HG03575 (cell line): Measurements from ENCODE around the gene OPN1SW.

Experiments used
- ATAC-seq: cut with Tn5 transposase; IDR thresholded peaks from one replicate; pipeline ENCODE4 v1.9.1; 2021; ENCODE audit not compliant: unreplicated experiment, insufficient number of reproducible peaks, low FRiP score; ENCODE audit errors: extremely low read depth

OPN1SW gene

DNA sequence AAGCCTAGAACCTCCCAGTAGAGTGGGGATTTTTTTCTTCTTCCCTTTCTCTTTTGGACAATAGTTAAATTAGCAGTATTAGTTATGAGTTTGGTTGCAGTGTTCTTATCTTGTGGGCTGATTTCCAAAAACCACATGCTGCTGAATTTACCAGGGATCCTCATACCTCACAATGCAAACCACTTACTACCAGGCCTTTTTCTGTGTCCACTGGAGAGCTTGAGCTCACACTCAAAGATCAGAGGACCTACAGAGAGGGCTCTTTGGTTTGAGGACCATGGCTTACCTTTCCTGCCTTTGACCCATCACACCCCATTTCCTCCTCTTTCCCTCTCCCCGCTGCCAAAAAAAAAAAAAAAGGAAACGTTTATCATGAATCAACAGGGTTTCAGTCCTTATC, 5.4 kb downstream of the OPN1SW start:
- no peak for ATAC-seq

DNA sequence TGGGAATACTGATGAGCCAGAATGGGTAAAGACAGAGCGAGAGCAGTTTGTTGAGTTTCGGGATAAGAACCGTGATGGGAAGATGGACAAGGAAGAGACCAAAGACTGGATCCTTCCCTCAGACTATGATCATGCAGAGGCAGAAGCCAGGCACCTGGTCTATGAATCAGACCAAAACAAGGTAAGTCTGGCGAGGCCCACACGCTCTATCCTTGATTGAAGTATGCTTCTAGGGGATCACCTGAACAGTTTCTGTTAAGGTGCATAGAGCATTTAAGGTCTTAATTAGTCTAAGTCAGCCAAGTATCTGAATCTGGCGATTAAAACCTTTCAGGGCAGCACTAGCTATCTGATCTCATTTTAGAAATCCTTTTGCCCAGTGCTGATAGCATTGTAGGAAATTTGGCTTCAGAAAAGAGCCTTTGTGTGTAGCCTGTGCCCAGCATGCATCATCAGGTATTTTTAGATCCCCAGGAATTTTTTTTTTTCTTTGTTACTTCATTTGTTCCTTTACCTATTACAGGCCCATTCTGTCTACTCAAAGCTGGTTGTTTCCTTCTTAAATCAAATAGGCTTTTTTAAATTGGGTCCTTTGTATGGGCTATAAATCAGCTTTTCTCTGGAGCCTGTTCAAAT, 8.0 kb downstream of the OPN1SW start:
- ATAC-seq, result no peak

GRCh38 chr7:128763541-128763940, 12.1 kb downstream of the OPN1SW start:
- no peak for ATAC-seq

GRCh38 chr7:128759242-128759641, 16.4 kb downstream of the OPN1SW start:
- no peak for ATAC-seq

GRCh38 chr7:128758553-128758952, 17.0 kb downstream of the OPN1SW start:
- no peak for ATAC-seq

DNA sequence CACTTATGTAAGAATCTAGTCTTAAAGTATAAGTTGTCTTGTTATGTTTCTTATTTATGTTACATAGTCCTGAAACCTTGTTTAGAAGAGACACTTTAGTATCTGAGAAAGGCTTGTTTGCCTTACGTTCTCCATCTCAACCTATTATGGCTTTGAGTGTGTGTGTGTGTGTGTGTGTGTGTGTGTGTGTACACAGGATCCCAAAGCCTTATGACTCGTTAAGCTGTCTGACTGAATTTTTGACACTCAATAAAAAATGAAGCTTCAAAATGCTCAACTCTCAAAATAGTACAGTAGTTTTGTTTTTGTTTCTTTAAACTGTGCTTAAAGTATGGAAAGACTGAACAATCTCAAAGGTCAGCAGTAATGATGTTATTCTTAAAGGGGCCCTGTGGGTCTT, 18.4 kb downstream of the OPN1SW start:
- ATAC-seq, result no peak

DNA sequence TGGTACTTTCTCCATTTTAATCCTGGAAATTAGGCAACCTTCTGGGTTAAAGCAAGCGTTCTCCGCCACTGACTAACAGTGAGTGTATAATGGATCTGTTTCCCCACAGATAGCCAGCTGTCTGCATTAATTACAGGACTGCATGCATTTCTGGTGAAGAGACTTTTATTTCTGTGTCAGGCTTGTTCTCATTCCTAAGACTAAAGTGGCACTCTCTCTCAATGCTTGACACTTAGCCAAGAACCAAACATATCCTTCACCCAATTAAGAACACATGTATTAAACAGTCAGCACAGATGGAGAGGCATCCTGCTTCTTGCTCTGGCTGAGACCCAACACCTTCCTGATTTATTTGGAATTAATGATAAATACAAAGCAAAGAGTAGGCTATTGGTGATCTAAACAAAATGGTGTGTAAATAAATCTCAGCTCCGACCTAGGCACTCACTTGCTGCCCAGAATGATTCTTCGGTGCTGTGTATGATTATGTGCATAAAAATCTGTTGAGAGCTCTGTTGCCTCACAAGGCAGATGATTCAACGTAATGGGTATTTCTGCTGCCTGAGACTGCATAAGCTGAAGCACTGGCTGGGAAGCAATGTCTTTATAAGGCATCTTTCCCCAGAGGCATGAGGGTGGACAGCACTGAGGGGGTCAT, 19.6 kb downstream of the OPN1SW start:
- no peak for ATAC-seq

DNA sequence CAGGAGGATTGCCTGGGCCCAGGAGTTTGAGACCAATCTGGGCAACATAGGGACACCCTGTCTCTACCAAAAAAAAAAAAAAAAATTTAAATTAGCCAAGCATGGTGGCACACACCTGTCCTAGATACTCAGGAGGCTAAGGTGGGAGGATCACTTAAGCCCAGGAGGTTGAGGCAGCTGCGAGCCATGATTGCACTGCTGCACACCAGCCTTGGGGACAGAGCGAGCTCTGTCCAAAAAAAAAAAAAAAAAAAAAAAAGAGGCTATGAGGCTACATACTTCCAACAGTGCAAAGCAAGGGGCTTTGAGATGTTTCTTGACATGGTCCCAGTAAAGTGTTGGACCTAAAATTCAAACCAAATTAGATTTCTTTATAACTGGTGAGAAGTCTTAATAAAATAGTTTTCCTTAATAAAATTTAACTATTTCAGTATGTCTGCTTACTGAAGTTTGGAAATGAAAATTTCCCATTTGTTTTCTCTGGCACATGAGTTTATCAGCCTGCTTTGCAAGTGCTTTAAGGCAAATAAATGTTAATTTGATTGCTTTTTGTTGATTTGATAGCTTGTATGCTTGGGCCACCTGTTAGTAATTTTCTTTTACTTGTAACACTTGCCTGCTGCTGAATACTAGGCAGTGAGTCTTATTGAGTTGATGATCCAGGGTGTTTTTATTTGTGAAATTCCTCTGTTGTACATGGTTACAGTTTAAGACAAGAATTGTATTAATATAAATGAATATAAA, 20.3 kb downstream of the OPN1SW start:
- ATAC-seq, result no peak

GRCh38 chr7:128752251-128752650, 23.3 kb downstream of the OPN1SW start:
- ATAC-seq, result no peak

- no peak for ATAC-seq
These were observed 28.1 kb downstream of the OPN1SW start for GRCh38 chr7:128747327-128748079.

GRCh38 chr7:128745706-128746105, 29.9 kb downstream of the OPN1SW start:
- no peak for ATAC-seq

DNA sequence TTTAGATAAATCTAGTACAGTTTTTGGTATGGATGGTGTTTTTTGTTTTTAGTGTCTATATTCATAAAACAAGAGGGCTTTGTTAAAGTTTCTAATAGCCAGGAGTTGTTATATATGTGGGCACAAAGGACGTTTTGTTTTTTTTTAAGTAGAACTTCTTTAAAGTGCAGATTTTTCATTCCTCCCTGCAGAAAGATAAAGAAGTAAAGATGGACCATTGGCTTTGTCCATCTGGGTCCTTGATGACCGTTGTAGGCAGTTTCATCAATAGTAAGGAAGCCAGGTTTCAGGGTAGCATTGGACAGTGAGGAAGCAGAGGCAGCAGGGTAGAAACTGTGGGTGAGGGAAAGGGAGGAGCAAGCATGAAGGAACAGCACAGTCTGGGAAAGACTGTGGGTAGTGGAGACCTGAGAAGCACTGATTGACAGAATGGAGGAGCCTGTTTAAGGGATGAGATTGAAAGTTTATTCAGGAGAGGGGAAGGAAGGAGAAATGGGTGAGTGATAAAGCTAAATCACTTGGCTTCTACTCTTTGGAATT, 31.2 kb downstream of the OPN1SW start:
- ATAC-seq, result no peak

DNA sequence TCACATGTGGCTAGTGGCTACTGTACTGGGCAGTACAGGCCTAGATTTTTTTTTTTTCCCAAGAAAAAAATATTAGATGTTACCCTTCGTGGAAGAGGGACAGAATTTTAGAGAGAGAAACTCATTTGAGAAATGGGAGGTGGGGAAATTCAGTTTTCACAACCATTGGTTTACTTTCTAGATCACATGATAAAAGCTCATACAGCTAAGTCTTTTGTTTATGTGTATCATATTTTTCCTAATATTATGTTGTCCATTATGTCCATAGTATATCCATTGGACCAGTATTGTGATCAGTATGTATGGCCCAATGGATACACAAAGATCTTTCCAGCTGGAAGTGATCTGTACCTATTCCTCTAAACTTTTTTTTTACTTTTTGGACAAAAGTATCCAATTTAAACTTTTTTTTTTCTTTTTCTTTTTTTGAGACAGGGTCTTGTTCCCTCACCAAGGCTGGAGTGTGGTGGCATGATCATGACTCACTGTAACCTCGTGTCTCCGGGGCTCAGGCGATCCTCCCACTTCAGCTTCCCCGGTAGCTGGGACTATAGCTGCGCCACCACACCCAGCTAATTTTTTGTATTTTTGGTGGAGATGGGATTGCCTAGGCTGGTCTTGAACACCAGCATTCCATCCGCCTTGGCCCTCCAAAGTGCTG, 32.4 kb downstream of the OPN1SW start:
- ATAC-seq, result no peak

GRCh38 chr7:128742206-128742605, 33.4 kb downstream of the OPN1SW start:
- no peak for ATAC-seq

DNA sequence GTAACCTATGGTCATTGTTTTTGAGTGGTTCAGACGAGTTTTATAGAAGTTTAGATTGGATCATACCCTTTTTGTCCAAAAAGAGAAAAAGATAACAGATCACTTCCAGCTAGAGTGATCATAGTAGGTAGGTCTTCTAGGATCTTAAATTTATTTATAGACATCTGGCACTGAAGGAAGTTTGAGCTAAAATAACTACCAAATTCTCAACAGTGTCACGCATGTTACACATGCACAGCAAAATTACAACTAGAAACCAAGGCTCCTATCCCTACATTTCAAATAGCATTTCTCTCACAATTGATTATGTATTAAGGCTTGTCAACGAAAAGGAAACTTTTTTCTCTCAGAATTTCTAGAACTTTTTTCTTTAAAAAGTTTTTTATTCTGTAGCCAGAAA, 34.1 kb downstream of the OPN1SW start:
- ATAC-seq, result no peak

DNA sequence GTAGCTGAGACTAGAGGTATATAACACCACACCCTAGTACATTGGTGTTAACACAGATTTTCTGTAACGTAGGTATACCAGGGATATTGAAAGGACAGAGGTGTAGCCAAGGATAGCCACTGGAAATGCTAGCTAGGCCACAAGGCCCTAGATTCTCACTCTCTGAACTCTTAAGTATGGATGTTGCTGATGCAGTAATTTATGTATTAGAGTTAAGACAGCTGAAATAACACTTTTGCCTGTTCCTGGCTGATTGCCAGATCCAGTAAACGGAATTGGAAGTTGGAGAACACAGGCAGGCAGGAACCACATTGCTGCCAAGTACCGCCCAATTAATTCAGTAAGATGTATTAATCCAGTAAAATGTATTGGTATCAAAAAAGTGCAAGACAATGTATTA, 34.6 kb downstream of the OPN1SW start:
- ATAC-seq, result no peak

DNA sequence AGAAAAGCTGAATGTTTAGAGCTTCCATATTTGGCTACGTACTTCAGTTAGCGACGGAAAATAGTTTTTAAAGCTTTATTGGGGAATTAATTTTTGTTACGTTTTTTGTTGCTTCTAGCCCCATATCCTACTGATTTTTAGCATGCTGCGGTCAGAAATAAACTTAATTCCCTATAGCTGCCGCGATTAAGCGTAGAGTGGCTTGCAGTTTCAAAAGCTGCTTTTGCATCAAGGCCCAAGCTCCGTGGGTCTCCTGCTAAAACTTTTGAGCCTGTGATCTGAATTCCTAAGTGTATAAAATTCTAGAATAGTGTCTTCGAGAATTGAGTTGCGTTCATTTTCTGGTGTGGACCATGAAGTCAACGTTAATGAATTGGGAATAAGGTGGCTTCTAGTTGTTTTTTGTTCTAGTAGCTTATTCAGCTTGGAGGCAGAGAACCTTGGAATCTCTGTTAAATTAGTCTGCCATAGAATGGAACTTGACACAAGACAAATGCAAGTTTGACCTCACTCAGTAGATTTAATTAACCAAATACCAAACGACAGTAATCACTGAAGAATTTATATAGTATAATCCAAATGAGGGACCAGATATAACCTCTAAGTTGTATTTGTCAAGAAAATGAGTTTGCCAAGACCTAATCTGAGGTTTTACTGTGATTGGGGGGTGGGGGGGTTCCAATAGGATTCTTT, 35.5 kb downstream of the OPN1SW start:
- ATAC-seq, result no peak
